ENCODE results near the gene PLAAT1.

DNA sequence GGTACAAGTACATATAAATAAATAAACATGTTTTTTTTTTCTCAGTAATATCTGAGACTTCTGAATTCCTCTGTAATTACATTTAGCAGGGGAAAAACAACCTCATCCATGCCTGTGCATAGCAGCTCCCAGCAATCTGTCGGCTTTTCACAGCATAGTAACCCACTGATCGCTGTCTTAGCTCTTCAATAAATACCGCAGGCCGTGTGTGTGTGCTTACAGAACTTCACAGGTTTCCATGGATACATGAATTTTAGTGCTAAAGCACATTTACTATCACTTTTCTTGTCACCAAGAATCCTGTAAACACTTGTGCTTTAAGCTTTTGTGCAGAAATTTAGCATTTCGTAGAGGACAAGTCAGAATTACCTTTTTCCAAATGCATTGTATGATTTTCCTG, 4.0 kb upstream of the PLAAT1 start:
- TF ChIP-seq, protein P1, sequence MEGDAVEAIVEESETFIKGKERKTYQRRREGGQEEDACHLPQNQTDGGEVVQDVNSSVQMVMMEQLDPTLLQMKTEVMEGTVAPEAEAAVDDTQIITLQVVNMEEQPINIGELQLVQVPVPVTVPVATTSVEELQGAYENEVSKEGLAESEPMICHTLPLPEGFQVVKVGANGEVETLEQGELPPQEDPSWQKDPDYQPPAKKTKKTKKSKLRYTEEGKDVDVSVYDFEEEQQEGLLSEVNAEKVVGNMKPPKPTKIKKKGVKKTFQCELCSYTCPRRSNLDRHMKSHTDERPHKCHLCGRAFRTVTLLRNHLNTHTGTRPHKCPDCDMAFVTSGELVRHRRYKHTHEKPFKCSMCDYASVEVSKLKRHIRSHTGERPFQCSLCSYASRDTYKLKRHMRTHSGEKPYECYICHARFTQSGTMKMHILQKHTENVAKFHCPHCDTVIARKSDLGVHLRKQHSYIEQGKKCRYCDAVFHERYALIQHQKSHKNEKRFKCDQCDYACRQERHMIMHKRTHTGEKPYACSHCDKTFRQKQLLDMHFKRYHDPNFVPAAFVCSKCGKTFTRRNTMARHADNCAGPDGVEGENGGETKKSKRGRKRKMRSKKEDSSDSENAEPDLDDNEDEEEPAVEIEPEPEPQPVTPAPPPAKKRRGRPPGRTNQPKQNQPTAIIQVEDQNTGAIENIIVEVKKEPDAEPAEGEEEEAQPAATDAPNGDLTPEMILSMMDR (IDR thresholded peaks at IDR 0.05 in 2 of 3, conservative IDR thresholded peaks at IDR 0.05 in 1 of 3; ENCODE audit: borderline replicate concordance in 1 of 3, insufficient read depth in 1 of 3, low read depth in 2 of 3, low read length in 2 of 3) = no peak
- TF ChIP-seq SP1 (IDR thresholded peaks at IDR 0.05; ENCODE audit: low read depth) = no peak
- TF ChIP-seq ZNF274 (IDR thresholded peaks at IDR 0.05; ENCODE audit: low read depth, low read length) = no peak
